ENCODE data around the gene FBXL20.

The FBXL20 gene

DNA sequence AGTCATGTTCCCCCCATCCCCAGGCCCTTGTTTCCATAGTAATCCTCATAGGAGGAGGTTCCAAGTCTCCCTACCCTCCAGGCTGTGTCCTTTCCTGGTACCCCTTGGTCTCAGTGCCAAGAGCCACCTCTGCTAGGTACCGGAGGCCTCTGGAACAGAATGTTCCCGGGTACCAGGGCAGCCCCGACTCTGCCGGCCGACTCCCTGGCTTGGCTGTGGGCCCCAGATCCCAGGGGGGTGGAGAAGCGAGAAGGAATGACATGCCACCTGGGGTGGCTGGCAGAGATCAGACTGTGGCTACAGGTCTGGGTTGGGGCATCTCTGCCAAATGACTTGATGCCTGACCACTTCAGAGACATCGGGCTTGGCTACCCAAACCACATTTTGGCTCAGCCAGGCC is 179.3 kb downstream of the FBXL20 start:
- Histone ChIP-seq H2AFZ (ENCODE audit: low read length) (no peak overlapping the region), H3K36me3 (ENCODE audit: insufficient read depth, low read length) (no peaks in the 10 kb centered on the region), H3F3A (ENCODE audit: low read depth) (no peaks in the 10 kb centered on the region), H4K20me1 (ENCODE audit: insufficient read depth, low read length, poor library complexity, severe bottlenecking) (no peaks in the 10 kb centered on the region), H3K79me2 (ENCODE audit: insufficient read depth, low read length) (no peaks in the 10 kb centered on the region), H3K27me3 (ENCODE audit: insufficient read depth, low read length, poor library complexity, severe bottlenecking) (no peaks in the 10 kb centered on the region), H3K9me2 (replicated peaks; ENCODE audit: low read depth, low read length) (no peaks in the 10 kb centered on the region), H3K9ac (ENCODE audit: low read depth, low read length, poor library complexity, severe bottlenecking) (no peak overlapping the region), H3K4me2 (ENCODE audit: low read depth, low read length, poor library complexity, severe bottlenecking) (no peak overlapping the region), H3K4me3 (ENCODE audit: low read length, poor library complexity, severe bottlenecking) (no peak overlapping the region), H3K9me3 (ENCODE audit: insufficient read depth, low read depth, low read length) (no peaks in the 10 kb centered on the region), H3K4me1 (ENCODE audit: insufficient read depth, low read length, poor library complexity, severe bottlenecking) (no peaks in the 10 kb centered on the region)
- TF ChIP-seq, protein P1, sequence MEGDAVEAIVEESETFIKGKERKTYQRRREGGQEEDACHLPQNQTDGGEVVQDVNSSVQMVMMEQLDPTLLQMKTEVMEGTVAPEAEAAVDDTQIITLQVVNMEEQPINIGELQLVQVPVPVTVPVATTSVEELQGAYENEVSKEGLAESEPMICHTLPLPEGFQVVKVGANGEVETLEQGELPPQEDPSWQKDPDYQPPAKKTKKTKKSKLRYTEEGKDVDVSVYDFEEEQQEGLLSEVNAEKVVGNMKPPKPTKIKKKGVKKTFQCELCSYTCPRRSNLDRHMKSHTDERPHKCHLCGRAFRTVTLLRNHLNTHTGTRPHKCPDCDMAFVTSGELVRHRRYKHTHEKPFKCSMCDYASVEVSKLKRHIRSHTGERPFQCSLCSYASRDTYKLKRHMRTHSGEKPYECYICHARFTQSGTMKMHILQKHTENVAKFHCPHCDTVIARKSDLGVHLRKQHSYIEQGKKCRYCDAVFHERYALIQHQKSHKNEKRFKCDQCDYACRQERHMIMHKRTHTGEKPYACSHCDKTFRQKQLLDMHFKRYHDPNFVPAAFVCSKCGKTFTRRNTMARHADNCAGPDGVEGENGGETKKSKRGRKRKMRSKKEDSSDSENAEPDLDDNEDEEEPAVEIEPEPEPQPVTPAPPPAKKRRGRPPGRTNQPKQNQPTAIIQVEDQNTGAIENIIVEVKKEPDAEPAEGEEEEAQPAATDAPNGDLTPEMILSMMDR (conservative IDR thresholded peaks at IDR 0.05; ENCODE audit: low read length): no peak
- no peak for TF ChIP-seq EZH2phosphoT487 (IDR thresholded peaks at IDR 0.05; ENCODE audit: borderline replicate concordance)

DNA sequence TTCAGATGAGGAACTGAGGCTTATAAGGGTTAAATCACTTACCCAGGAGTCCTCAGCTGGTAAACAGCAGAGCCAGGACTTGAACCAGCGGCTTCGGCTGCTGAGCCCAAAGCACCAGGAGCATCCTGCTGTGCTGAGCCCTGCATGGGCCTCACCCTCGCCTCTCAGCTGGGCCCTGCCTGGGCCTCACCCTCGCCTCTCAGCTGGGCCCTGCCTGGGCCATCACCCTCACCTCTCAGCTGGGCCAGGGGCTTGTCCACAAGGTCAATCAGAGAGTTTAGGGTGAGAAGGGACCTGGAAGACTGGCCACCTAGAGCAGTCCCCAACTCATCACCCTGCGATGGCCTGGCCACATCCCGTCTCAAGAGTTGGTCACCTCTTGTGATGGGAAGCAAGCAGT is 179.9 kb downstream of the FBXL20 start:
- H3K36me3 ChIP-seq (ENCODE audit: insufficient read depth, low read length): no peaks in the 10 kb centered on the region
- no peaks in the 10 kb centered on the region for H3K4me1 ChIP-seq (ENCODE audit: insufficient read depth, low read length, poor library complexity, severe bottlenecking)
- TF ChIP-seq, protein P1 (conservative IDR thresholded peaks at IDR 0.05; ENCODE audit: low read length): no peak
- TF ChIP-seq EZH2phosphoT487 (IDR thresholded peaks at IDR 0.05; ENCODE audit: borderline replicate concordance): no peak
- H4K20me1 ChIP-seq (ENCODE audit: insufficient read depth, low read length, poor library complexity, severe bottlenecking): no peaks in the 10 kb centered on the region
- no peak overlapping the region for H3K9ac ChIP-seq (ENCODE audit: low read depth, low read length, poor library complexity, severe bottlenecking)
- H3K4me3 ChIP-seq (ENCODE audit: low read length, poor library complexity, severe bottlenecking): no peak overlapping the region
- H3F3A ChIP-seq (ENCODE audit: low read depth): no peaks in the 10 kb centered on the region
- no peaks in the 10 kb centered on the region for H3K27me3 ChIP-seq (ENCODE audit: insufficient read depth, low read length, poor library complexity, severe bottlenecking)
- H3K4me2 ChIP-seq (ENCODE audit: low read depth, low read length, poor library complexity, severe bottlenecking): no peak overlapping the region
- no peaks in the 10 kb centered on the region for H3K9me2 ChIP-seq (replicated peaks; ENCODE audit: low read depth, low read length)
- no peaks in the 10 kb centered on the region for H3K9me3 ChIP-seq (ENCODE audit: insufficient read depth, low read depth, low read length)
- H3K79me2 ChIP-seq (ENCODE audit: insufficient read depth, low read length): no peaks in the 10 kb centered on the region
- no peak overlapping the region for H2AFZ ChIP-seq (ENCODE audit: low read length)

DNA sequence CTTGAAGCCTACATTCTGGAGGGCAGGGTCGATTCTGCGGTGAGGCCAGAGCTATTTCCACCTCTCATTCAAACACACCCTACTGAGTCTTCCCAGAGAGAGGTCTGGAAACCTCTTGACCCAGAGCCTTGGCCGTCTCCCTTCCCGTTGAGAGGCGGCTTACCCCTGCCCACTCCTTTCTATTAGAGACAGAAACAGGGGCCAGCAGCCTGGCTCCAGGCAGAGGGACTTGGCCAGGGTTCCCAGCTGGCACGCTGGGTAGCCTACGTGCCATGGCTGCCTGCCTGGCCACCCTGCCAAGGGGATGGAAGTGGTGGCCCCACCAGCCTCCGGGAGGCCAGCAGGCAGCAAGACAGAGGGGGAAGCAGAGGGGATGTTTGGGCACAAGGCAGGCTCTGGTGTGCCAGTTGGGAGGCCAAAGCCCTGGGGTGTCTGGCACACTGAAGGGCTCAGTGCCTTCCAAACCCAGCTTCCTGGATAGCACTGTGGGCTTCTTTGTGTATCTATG is 181.7 kb downstream of the FBXL20 start:
- Histone ChIP-seq H2AFZ (ENCODE audit: low read length) (no peak overlapping the region), H3K4me2 (ENCODE audit: low read depth, low read length, poor library complexity, severe bottlenecking) (no peak overlapping the region), H4K20me1 (ENCODE audit: insufficient read depth, low read length, poor library complexity, severe bottlenecking) (no peaks in the 10 kb centered on the region), H3K27me3 (ENCODE audit: insufficient read depth, low read length, poor library complexity, severe bottlenecking) (no peaks in the 10 kb centered on the region), H3K36me3 (ENCODE audit: insufficient read depth, low read length) (no peaks in the 10 kb centered on the region), H3K4me1 (ENCODE audit: insufficient read depth, low read length, poor library complexity, severe bottlenecking) (no peaks in the 10 kb centered on the region), H3F3A (ENCODE audit: low read depth) (no peaks in the 10 kb centered on the region), H3K79me2 (ENCODE audit: insufficient read depth, low read length) (no peaks in the 10 kb centered on the region), H3K4me3 (ENCODE audit: low read length, poor library complexity, severe bottlenecking) (no peak overlapping the region), H3K9me2 (replicated peaks; ENCODE audit: low read depth, low read length) (no peaks in the 10 kb centered on the region), H3K9me3 (ENCODE audit: insufficient read depth, low read depth, low read length) (no peaks in the 10 kb centered on the region), H3K9ac (ENCODE audit: low read depth, low read length, poor library complexity, severe bottlenecking) (no peak overlapping the region)
- TF ChIP-seq EZH2phosphoT487 (IDR thresholded peaks at IDR 0.05; ENCODE audit: borderline replicate concordance): no peak
- TF ChIP-seq, protein P1 (conservative IDR thresholded peaks at IDR 0.05; ENCODE audit: low read length): no peak

Data from Loucy (cell line).